NT2/D1 (cell line): ENCODE measurements around the gene ITIH5.

ENCODE experiments used
- DNase-seq: peaks from one replicate; pipeline ENCODE4 v3.0.0-alpha.2; 2011; ENCODE audit warnings: low read depth, low spot score
- H3K27me3 ChIP-seq: 2 replicates; pipeline ENCODE4 v1.6.0; 2011; ENCODE audit warnings: mild to moderate bottlenecking; ENCODE audit not compliant: insufficient read length, insufficient read depth
- H3K36me3 ChIP-seq: 2 replicates; pipeline ENCODE4 v1.6.1; 2011; ENCODE audit warnings: mild to moderate bottlenecking, low read length, mixed read lengths; ENCODE audit not compliant: insufficient read depth, insufficient read length
- H3K4me1 ChIP-seq: 2 replicates; pipeline ENCODE4 v1.5.1; 2011; ENCODE audit not compliant: insufficient read depth, insufficient read length
- H3K4me3 ChIP-seq: 2 replicates; pipeline ENCODE4 v1.5.1; 2011; ENCODE audit warnings: low read depth; ENCODE audit not compliant: insufficient read length
- H3K9ac ChIP-seq: 2 replicates; pipeline ENCODE4 v1.6.0; 2011; ENCODE audit warnings: low read depth; ENCODE audit not compliant: insufficient read length
- H3K9me3 ChIP-seq: 2 replicates; pipeline ENCODE4 v1.5.1; 2011; ENCODE audit warnings: mild to moderate bottlenecking, low read length; ENCODE audit not compliant: insufficient read depth
- SUZ12 ChIP-seq: IDR thresholded peaks from 2 replicates; pipeline ENCODE4 v1.6.1; 2011; ENCODE audit not compliant: insufficient read length, insufficient read depth; ENCODE audit errors: extremely low read depth
- YY1 ChIP-seq: IDR thresholded peaks from 2 replicates; pipeline ENCODE4 v1.6.1; 2011; ENCODE audit not compliant: insufficient read length, insufficient read depth
- ZNF274 ChIP-seq: IDR thresholded peaks from 2 replicates; pipeline ENCODE4 v1.6.1; 2011; ENCODE audit warnings: mild to moderate bottlenecking, low read depth, low read length

Gene ITIH5

DNA sequence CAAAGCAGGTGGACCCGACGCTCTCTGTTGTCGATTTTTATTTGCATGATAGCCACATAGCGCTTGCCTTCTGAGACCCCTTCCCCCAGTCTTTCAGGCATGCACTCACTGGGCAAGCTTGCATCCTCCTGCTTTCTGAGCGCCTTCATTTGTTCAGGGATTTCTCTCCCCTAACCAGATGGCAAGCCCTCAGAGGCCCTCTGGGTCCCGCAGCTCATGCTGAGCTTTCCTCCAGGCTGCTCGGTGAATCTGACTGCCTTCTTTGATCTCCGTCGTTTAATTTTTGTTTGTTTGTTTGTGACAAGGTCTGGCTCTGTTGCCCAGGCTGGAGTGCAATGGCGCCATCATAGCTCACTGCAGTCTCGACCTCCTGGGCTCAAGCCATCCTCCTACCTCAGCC is 58.8 kb downstream of the ITIH5 start:
- H3K4me3 ChIP-seq, result no peak overlapping the region
- DNase-seq, result no peak
- no peaks in the 10 kb centered on the region for H3K4me1 ChIP-seq
- H3K9ac ChIP-seq, result no peak overlapping the region
- TF ChIP-seq ZNF274 (no peak), YY1 (no peak), SUZ12 (no peak)
- H3K9me3 ChIP-seq, result no peaks in the 10 kb centered on the region; the same call in 1 of the 2 replicates
- H3K36me3 ChIP-seq, result no peaks in the 10 kb centered on the region
- H3K27me3 ChIP-seq, result no peaks in the 10 kb centered on the region

DNA sequence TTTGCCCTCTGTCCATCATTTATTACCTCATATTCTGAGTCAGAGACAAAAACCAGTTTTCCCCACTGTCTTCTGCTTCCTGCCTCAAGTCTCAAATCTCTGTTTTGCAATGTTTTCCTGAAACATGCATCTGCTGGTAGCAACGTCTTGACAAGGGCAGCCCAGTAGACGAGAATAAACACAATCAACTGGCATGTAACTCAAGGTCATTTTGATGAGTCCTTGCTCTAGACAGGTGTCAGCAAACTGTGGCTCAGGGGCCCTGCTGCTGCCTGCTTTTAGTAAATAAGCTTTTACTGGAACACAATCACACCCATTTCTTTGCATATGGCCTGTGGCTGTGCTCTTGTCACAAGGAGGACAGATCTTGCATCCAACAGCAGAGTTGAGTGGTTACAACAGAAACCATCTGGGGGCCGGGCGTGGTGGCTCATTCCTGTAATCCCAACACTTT is 59.8 kb downstream of the ITIH5 start:
- Histone ChIP-seq H3K36me3 (no peaks in the 10 kb centered on the region), H3K4me1 (no peaks in the 10 kb centered on the region), H3K9ac (no peak overlapping the region), H3K9me3 (no peaks in the 10 kb centered on the region; the same call in 1 of the 2 replicates), H3K4me3 (no peak overlapping the region), H3K27me3 (no peaks in the 10 kb centered on the region)
- DNase-seq, result no peak
- TF ChIP-seq SUZ12, result no peak
- no peak for TF ChIP-seq YY1
- TF ChIP-seq ZNF274, result no peak

DNA sequence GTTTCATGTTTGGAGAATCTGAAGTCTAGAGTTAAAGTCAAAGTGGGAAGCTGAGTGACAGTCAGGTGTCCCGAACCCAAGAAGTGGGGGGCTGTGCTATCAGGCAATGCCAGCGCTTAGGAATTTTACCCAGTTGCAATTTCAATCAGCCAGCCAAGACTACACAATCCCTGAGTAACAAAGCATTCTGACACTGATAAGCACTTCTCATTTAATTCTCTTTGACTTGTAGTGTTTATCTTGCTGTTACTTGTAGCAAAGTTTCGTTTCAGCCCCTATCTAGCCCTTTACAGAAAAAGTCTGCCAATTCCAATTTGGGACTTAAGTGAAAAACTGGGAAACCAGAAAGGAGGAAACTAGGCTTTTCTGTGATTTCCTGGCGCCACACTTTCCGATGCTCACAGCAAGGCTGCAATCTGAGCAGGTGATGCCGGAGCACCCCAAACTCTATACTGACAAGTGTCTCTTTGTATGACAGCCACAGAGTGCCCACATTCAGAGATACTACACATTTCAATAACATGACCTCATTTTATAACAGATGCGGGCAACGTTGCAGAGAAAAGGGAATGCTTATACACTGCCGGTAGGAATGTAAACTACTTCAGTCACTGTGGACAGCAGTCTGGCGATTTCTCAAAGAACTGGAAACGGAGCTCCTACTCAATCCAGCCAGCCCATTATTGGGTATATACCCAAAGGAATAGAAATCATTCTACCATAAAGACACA is 61.0 kb downstream of the ITIH5 start:
- no peak overlapping the region for H3K4me3 ChIP-seq
- TF ChIP-seq YY1 (no peak), SUZ12 (no peak), ZNF274 (no peak)
- no peaks in the 10 kb centered on the region for H3K27me3 ChIP-seq

GRCh38 chr10:7601023-7601656 is 65.6 kb downstream of the ITIH5 start:
- no peak overlapping the region for H3K4me3 ChIP-seq
- no peak for DNase-seq
- H3K36me3 ChIP-seq, result no peaks in the 10 kb centered on the region
- H3K27me3 ChIP-seq, result no peaks in the 10 kb centered on the region
- no peaks in the 10 kb centered on the region; the same call in 1 of the 2 replicates for H3K9me3 ChIP-seq
- peaks cover 2% of the 10 kb centered on the region for H3K4me1 ChIP-seq
- no peak overlapping the region for H3K9ac ChIP-seq
- no peak for TF ChIP-seq ZNF274
- TF ChIP-seq SUZ12, result no peak
- no peak for TF ChIP-seq YY1

More for the DNA sequence above, 61.0 kb downstream of the ITIH5 start:
- H3K36me3 ChIP-seq, result no peaks in the 10 kb centered on the region
- H3K9me3 ChIP-seq, result no peaks in the 10 kb centered on the region; the same call in 1 of the 2 replicates
- peaks cover 2% of the 10 kb centered on the region for H3K4me1 ChIP-seq
- H3K9ac ChIP-seq, result no peak overlapping the region
- DNase-seq, result no peak

GRCh38 chr10:7598771-7599170 is 68.0 kb downstream of the ITIH5 start:
- Histone ChIP-seq H3K9me3 (no peaks in the 10 kb centered on the region; the same call in 1 of the 2 replicates), H3K4me3 (no peak overlapping the region), H3K9ac (no peak overlapping the region), H3K36me3 (no peaks in the 10 kb centered on the region), H3K27me3 (no peaks in the 10 kb centered on the region), H3K4me1 (peaks cover 2% of the 10 kb centered on the region)
- DNase-seq, result no peak
- TF ChIP-seq YY1, result no peak
- TF ChIP-seq SUZ12, result no peak
- TF ChIP-seq ZNF274, result no peak

GRCh38 chr10:7596356-7596755 is 70.4 kb downstream of the ITIH5 start:
- TF ChIP-seq YY1 (no peak), ZNF274 (no peak), SUZ12 (no peak)
- H3K36me3 ChIP-seq, result no peaks in the 10 kb centered on the region

GRCh38 chr10:7593905-7594304 is 72.9 kb downstream of the ITIH5 start:
- Histone ChIP-seq H3K4me3 (no peak overlapping the region), H3K36me3 (no peaks in the 10 kb centered on the region), H3K9ac (no peak overlapping the region), H3K9me3 (no peaks in the 10 kb centered on the region), H3K4me1 (no peaks in the 10 kb centered on the region), H3K27me3 (no peaks in the 10 kb centered on the region)
- no peak for TF ChIP-seq YY1
- no peak for TF ChIP-seq ZNF274
- TF ChIP-seq SUZ12, result no peak
- no peak for DNase-seq

More at GRCh38 chr10:7596356-7596755, 70.4 kb downstream of the ITIH5 start:
- Histone ChIP-seq H3K9ac (no peak overlapping the region), H3K27me3 (no peaks in the 10 kb centered on the region), H3K9me3 (no peaks in the 10 kb centered on the region), H3K4me3 (no peak overlapping the region), H3K4me1 (peaks cover 2% of the 10 kb centered on the region)
- no peak for DNase-seq
